Thoracic aorta endothelial cell (primary cell): ENCODE data around the gene VPS9D1. TPM values are rescaled to one million over a fixed set of nuclear protein-coding genes. Genes with fewer than 3 reads are reported as not detected.

Experiments used
- total RNA-seq: library from RNA; depleted of rRNA; stranded (reverse); fragments of >200 nt; gene quantifications from 2 replicates; pipeline ENCODE4 v1.2.3, GENCODE V29; 2012

Gene VPS9D1, protein sequence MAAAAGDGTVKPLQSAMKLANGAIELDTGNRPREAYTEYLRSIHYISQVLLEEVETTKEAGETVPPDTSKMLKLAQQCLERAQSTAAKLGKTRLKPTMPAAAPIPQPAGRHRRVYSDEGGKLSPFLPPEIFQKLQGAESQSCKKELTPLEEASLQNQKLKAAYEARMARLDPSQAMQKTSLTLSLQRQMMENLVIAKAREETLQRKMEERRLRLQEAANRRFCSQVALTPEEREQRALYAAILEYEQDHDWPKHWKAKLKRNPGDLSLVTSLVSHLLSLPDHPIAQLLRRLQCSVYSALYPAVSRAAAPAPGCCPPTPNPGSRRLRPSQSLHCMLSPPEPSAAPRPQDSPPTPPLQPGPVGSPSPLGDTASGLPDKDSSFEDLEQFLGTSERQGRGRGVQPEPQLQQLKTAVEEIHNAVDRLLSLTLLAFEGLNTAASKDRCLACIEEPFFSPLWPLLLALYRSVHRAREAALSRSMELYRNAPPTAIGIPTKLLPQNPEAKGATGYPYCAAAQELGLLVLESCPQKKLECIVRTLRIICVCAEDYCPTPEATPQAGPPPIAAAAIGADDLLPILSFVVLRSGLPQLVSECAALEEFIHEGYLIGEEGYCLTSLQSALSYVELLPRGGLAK
- 6.9 and 7.2 TPM in 2 replicates for total RNA-seq

DNA sequence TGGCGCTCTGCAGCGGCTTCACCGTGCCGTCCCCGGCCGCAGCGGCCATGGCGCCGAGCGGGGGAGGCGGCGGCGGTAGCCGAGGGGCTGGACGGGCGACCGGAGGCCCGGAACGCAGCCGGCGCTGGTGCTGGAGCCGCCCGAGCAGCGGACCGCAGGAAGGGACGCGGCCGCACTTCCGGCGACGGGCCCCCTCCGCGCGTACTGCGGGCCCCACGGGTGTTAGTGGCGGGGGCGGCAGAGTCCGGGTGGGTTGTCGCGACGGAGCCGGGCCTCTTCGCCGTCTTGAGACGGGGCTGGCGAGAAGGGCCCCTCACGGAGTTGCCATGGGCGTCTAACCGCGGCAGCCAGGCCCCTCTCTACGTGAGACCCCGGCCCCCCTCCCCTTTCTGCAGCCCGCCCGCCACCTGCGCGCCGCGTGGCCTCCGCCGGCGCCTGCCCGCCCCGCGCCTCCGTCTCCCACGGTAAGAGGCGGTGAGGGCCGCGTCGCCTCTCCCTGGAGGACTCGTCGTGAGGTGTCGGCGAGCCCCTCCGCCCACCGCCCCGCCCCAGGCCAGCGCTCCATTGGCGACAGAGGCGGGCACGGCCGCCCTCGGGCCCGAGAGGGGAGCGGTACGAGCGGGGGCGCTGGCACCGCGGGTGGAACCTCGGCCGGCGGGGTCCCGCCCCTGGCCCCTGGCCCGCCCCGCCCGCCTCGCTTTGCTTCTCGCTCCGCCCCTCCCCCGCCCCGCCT, at the start of gene VPS9D1, which contains the start of gene ZNF276:
Gene VPS9D1 (minus strand): TSS at position 86 of the 733 bp plus-strand sequence. CDS start 37 bp downstream, at position 49.
Gene ZNF276 (plus strand): TSS at position 725 of the 733 bp plus-strand sequence. CDS start 104 bp downstream, outside the sequence.

GRCh38 chr16:89701425-89702406, 19.0 kb downstream of the VPS9D1 start, which contains the start of gene SPATA2L:
SPATA2L (minus strand) TSS chr16:89701705; CDS start chr16:89701232, 473 bp downstream.

GRCh38 chr16:89686520-89687091, 34.1 kb downstream of the VPS9D1 start, which contains the start of gene CDK10:
CDK10 (plus strand) TSS chr16:89686689; CDS start chr16:89686711, 22 bp downstream.

GRCh38 chr16:89657442-89658220, 63.1 kb downstream of the VPS9D1 start, which contains the start of the genes CHMP1A and SPATA33:
CHMP1A (minus strand) TSS chr16:89657708; CDS start chr16:89657588, 120 bp downstream.
SPATA33 (plus strand) TSS chr16:89657836; CDS start chr16:89657912, 76 bp downstream.

Other genes starting within 250 kb of the VPS9D1 start
- 105 and 128 TPM in 2 replicates for gene ANKRD11, start 230.3 kb downstream of the VPS9D1 start, total RNA-seq
- 111 and 119 TPM in 2 replicates for gene SPG7, start 212.5 kb downstream of the VPS9D1 start, total RNA-seq
- 2,315 and 2,453 TPM in 2 replicates for gene RPL13, start 160.2 kb downstream of the VPS9D1 start, total RNA-seq
- 9.3 and 9.5 TPM in 2 replicates for gene CPNE7, start 145.1 kb downstream of the VPS9D1 start, total RNA-seq
- gene DPEP1, start 107.3 kb downstream of the VPS9D1 start, total RNA-seq: 0.57 TPM in 1 of 2 replicates, not detected in the other
- gene CHMP1A, start 63.2 kb downstream of the VPS9D1 start, total RNA-seq: 85.7 and 104 TPM in 2 replicates
- gene SPATA33, start 63.1 kb downstream of the VPS9D1 start, total RNA-seq: 3.8 and 4.7 TPM in 2 replicates
- gene CDK10, start 34.2 kb downstream of the VPS9D1 start, total RNA-seq: 37.0 and 45.8 TPM in 2 replicates
- 11.2 and 15.3 TPM in 2 replicates for gene SPATA2L, start 19.2 kb downstream of the VPS9D1 start, total RNA-seq
- gene ZNF276, start 639 bp upstream of the VPS9D1 start, total RNA-seq: 24.1 and 24.9 TPM in 2 replicates
- 38.4 and 49.5 TPM in 2 replicates for gene FANCA, start 95.7 kb upstream of the VPS9D1 start, total RNA-seq
- gene SPIRE2, start 107.6 kb upstream of the VPS9D1 start, total RNA-seq: 1.2 and 2.2 TPM in 2 replicates
- 137 and 150 TPM in 2 replicates for gene TCF25, start 152.7 kb upstream of the VPS9D1 start, total RNA-seq
- gene MC1R, start 198.0 kb upstream of the VPS9D1 start, total RNA-seq: 2.7 and 2.9 TPM in 2 replicates
- gene TUBB3, start 202.4 kb upstream of the VPS9D1 start, total RNA-seq: 130 and 167 TPM in 2 replicates
- 87.5 and 93.1 TPM in 2 replicates for gene DEF8, start 227.9 kb upstream of the VPS9D1 start, total RNA-seq